Panc1 (cell line): ENCODE results near the gene SDC3. TPM values are rescaled to one million over a fixed set of nuclear protein-coding genes. Genes with fewer than 3 reads are reported as not detected.

ENCODE experiments used
- ATAC-seq: fragments of 200-7000 bp; cut with Tn5 transposase; 2 replicates; pipeline ENCODE4 v1.9.1; 2020; ENCODE audit warnings: mild to moderate bottlenecking, moderate library complexity
- BruUV-seq: library from RNA; stranded (reverse); fragments of 400-500 nt; replicated peaks from 2 replicates; lab custom pipeline; 2021; lab: Mats Ljungman, UMichigan
- CTCF ChIA-PET: fragments of 300-600 bp; sonication (Branson Sonifier 250); formaldehyde crosslinking; loops from one replicate; lab custom pipeline; 2022; ENCODE audit warnings: antibody characterized with exemption; lab: Charles Lee
- POLR2A ChIA-PET: fragments of 300-600 bp; sonication (Branson Sonifier 250); formaldehyde crosslinking; loops from one replicate; lab custom pipeline; 2022; ENCODE audit warnings: antibody characterized with exemption; lab: Charles Lee
- DNase-seq: peaks from one replicate; pipeline ENCODE4 v3.0.0-alpha.2; 2010; ENCODE audit warnings: low read depth, low spot score
- H3K27ac ChIP-seq: 2 replicates; pipeline ENCODE4 v1.5.1; 2011; ENCODE audit warnings: mild to moderate bottlenecking, low read length, inconsistent platforms
- H3K27me3 ChIP-seq: fragments of 200-500 bp; sonication (Bioruptor generic); 2 replicates; pipeline ENCODE4 v1.6.0; 2014; ENCODE audit warnings: low read length, inconsistent platforms; ENCODE audit not compliant: control insufficient read depth, insufficient read depth
- H3K36me3 ChIP-seq: fragments of 200-500 bp; sonication (Bioruptor generic); 2 replicates; pipeline ENCODE4 v1.5.1; 2014; ENCODE audit warnings: inconsistent platforms, mild to moderate bottlenecking, low read length, moderate library complexity; ENCODE audit not compliant: control insufficient read depth, insufficient read depth
- H3K4me1 ChIP-seq: 2 replicates; pipeline ENCODE4 v1.5.1; 2011; ENCODE audit warnings: inconsistent platforms, mild to moderate bottlenecking, low read length, moderate library complexity; ENCODE audit not compliant: control insufficient read depth, insufficient read depth
- H3K4me3 ChIP-seq, 2 experiments: 2 replicates each; pipeline ENCODE4 v1.5.1; 2011 to 2012; ENCODE audit warnings: low read depth in 2 of 2, low read length in 2 of 2, mild to moderate bottlenecking in 2 of 2, inconsistent platforms in 1 of 2, moderate library complexity in 1 of 2
- H3K9me3 ChIP-seq: fragments of 200-500 bp; sonication (Bioruptor generic); 2 replicates; pipeline ENCODE4 v1.5.1; 2014; ENCODE audit warnings: low read depth, mild to moderate bottlenecking, inconsistent platforms, low read length, moderate library complexity; ENCODE audit not compliant: control insufficient read depth, insufficient read depth
- POLR2AphosphoS5 ChIP-seq: IDR thresholded peaks from 2 replicates; pipeline ENCODE4 v1.6.1; 2012; ENCODE audit warnings: mild to moderate bottlenecking, low read depth, low read length, moderate library complexity
- SIN3A ChIP-seq: IDR thresholded peaks from 2 replicates; pipeline ENCODE4 v1.6.1; 2012; ENCODE audit warnings: low read depth, mild to moderate bottlenecking, low read length, moderate library complexity, borderline replicate concordance; ENCODE audit not compliant: insufficient read depth
- TCF7L2 ChIP-seq: IDR thresholded peaks from 2 replicates; pipeline ENCODE4 v1.6.1; 2011; ENCODE audit warnings: mild to moderate bottlenecking, low read depth, low read length, inconsistent platforms
- in situ Hi-C: cut with HindIII; loops from 2 replicates; pipeline ENCODE4 v1.10.0; 2016; ENCODE audit warnings: low sequenced_read_pairs, low pct_unique_long_range_greater_than_20kb
- intact Hi-C: fragments of 100-400 bp; cut with micrococcal nuclease; formaldehyde crosslinking; loops from one replicate; pipeline ENCODE4 v1.10.0; 2022; ENCODE audit not compliant: unreplicated experiment
- total RNA-seq: library from RNA; stranded (reverse); gene quantifications from one replicate; pipeline ENCODE4 v1.2.1, GENCODE V29; 2021; ENCODE audit not compliant: unreplicated experiment
- TF ChIP-seq, protein P1 (sequence below), 2 experiments: IDR thresholded peaks; 2 replicates each; pipeline ENCODE4 v1.6.1; 2011 to 2012; ENCODE audit warnings: low read depth in 2 of 2, control low read depth in 1 of 2, low read length in 1 of 2, mild to moderate bottlenecking in 1 of 2, moderate library complexity in 1 of 2; ENCODE audit not compliant: insufficient read depth in 1 of 2
- TF ChIP-seq, protein P2 (sequence below): fragments of 450-650 bp; IDR thresholded peaks from 2 replicates; pipeline ENCODE4 v1.5.1; 2017; ENCODE audit warnings: mild to moderate bottlenecking

Gene SDC3
- total RNA-seq, 1 experiment from 2014 or later = 36.1 TPM

DNA sequence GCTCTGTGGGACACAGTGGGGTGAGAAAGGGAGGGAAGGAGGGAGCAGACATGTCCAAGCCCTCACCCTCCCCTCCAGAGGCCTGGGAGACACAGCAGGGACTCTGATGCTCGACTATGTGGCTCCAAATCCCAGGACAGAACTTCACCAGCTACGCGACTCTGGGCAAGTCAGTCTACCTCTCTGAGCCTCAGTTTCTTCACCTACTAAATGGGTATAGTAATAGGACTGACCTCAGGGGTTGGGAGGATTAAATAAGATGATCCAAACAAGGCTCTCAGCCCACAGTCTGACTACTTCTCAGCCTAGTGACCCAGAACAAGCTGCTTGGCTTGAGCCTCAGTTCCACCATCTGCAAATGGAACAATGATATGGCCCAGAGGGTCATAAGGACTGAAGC, 19.6 kb downstream of the SDC3 start:
- DNase-seq (no peak), ATAC-seq (no peak)
- ChIA-PET POLR2A (no interaction called here), CTCF (interaction anchor here (0.6 kb wide), 1 partner anchor 22 kb away, joined by 3 read pairs; no protein-coding TSS in a partner anchor)
- Histone ChIP-seq H3K9me3 (no peaks in the 10 kb centered on the region), H3K27ac (no peak overlapping the region), H3K27me3 (no peaks in the 10 kb centered on the region), H3K4me1 (peaks cover 6% of the 10 kb centered on the region), H3K4me3 (no peak overlapping the region), H3K36me3 (no peaks in the 10 kb centered on the region)
- in situ Hi-C loops (no loop called here), intact Hi-C loops (no loop called here)
- BruUV-seq = no TSS peak
- TF ChIP-seq, protein P1, sequence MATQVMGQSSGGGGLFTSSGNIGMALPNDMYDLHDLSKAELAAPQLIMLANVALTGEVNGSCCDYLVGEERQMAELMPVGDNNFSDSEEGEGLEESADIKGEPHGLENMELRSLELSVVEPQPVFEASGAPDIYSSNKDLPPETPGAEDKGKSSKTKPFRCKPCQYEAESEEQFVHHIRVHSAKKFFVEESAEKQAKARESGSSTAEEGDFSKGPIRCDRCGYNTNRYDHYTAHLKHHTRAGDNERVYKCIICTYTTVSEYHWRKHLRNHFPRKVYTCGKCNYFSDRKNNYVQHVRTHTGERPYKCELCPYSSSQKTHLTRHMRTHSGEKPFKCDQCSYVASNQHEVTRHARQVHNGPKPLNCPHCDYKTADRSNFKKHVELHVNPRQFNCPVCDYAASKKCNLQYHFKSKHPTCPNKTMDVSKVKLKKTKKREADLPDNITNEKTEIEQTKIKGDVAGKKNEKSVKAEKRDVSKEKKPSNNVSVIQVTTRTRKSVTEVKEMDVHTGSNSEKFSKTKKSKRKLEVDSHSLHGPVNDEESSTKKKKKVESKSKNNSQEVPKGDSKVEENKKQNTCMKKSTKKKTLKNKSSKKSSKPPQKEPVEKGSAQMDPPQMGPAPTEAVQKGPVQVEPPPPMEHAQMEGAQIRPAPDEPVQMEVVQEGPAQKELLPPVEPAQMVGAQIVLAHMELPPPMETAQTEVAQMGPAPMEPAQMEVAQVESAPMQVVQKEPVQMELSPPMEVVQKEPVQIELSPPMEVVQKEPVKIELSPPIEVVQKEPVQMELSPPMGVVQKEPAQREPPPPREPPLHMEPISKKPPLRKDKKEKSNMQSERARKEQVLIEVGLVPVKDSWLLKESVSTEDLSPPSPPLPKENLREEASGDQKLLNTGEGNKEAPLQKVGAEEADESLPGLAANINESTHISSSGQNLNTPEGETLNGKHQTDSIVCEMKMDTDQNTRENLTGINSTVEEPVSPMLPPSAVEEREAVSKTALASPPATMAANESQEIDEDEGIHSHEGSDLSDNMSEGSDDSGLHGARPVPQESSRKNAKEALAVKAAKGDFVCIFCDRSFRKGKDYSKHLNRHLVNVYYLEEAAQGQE (IDR thresholded peaks at IDR 0.05; ENCODE audit: insufficient read depth in 1 of 2, low read depth in 2 of 2, low read length in 1 of 2) = no peak
- no peak for TF ChIP-seq SIN3A
- no peak for TF ChIP-seq TCF7L2
- no peak for TF ChIP-seq POLR2AphosphoS5
- TF ChIP-seq, protein P2, sequence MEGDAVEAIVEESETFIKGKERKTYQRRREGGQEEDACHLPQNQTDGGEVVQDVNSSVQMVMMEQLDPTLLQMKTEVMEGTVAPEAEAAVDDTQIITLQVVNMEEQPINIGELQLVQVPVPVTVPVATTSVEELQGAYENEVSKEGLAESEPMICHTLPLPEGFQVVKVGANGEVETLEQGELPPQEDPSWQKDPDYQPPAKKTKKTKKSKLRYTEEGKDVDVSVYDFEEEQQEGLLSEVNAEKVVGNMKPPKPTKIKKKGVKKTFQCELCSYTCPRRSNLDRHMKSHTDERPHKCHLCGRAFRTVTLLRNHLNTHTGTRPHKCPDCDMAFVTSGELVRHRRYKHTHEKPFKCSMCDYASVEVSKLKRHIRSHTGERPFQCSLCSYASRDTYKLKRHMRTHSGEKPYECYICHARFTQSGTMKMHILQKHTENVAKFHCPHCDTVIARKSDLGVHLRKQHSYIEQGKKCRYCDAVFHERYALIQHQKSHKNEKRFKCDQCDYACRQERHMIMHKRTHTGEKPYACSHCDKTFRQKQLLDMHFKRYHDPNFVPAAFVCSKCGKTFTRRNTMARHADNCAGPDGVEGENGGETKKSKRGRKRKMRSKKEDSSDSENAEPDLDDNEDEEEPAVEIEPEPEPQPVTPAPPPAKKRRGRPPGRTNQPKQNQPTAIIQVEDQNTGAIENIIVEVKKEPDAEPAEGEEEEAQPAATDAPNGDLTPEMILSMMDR = no peak

DNA sequence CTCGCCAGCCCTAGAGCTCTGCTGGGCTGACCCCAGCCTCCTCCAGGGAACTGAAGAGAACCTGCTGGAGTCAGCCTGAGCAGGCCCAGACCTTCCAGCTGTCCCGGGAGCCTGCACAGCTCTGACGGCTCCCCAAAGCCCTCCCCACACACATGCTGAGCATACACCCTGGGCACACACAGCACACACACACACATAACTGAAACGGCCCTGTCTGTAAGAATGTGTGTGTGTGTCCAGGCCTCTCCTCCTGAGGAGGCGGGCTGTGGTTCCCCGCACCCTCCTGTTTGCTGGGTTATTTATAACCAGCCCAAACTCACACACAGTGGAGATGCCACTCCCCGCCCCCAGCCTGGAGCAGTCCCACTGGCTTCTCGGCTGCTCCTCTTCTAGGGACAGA, 20.2 kb downstream of the SDC3 start:
- in situ Hi-C loops (no loop called here), intact Hi-C loops (no loop called here)
- H3K4me1 ChIP-seq = peaks cover 6% of the 10 kb centered on the region
- H3K27me3 ChIP-seq = no peaks in the 10 kb centered on the region
- no peak for TF ChIP-seq POLR2AphosphoS5
- no peak for TF ChIP-seq SIN3A
- TF ChIP-seq, protein P1 (IDR thresholded peaks at IDR 0.05; ENCODE audit: insufficient read depth in 1 of 2, low read depth in 2 of 2, low read length in 1 of 2) = no peak
- TF ChIP-seq, protein P2 = no peak
- no peak for TF ChIP-seq TCF7L2
- CTCF ChIA-PET = interaction anchor here (0.6 kb wide), 2 partner anchors 22 to 927 kb away, joined by 3 to 4 read pairs; partner anchors contain the start of gene SPOCD1
- no peak for DNase-seq
- ATAC-seq = peak; percentile 61
- no peaks in the 10 kb centered on the region for H3K9me3 ChIP-seq
- H3K4me3 ChIP-seq = no peak overlapping the region
- H3K27ac ChIP-seq = peak overlapping the region; percentile 48; the same call in 1 of the 2 replicates
- H3K36me3 ChIP-seq = no peaks in the 10 kb centered on the region
- POLR2A ChIA-PET = interaction anchor here (0.6 kb wide), 1 partner anchor 1222 kb away, joined by 5 read pairs; no protein-coding TSS in a partner anchor
- BruUV-seq = no TSS peak
